Measurements from ENCODE around the gene AIPL1. TPM values are rescaled to one million over a fixed set of nuclear protein-coding genes. Genes with fewer than 3 reads are reported as not detected.

The AIPL1 gene
- total and polyA plus RNA-seq, 8 donors: 0.04 TPM; not detected in 7

DNA sequence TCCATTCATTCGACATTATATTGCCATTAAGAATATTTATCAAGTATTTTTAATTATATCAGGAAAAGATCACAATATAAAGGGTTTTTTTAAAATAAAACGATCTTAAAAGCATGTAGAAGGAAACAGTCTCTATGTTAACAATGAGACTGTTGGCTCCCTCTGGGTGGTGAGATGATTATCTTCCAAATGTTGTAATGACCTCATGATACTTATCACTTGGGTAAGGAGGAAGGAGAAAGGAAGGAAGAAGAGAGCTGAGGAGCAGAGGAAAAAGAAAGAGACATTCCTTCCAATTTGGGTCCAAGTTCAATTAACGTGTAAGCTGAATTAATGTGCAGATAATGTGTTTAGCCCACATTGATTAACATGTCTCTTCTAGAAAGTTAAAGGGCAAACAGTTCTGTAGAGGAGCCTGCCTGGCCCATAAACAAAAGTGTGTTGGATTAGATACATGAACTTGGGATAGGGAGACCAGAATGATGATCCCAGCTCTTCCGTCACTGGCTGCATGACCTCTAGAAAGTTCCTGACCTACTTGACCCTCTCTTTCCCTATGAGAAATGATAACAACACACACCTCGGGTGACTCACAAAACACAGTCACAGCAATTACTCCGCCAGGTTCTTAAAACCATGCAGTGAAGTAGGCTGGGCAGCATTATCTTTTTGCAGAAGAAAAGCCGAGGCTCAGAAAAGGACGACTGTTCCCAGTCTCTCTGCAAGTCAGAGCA, 41.3 kb upstream of the AIPL1 start:
- DNase-seq (no peak), ATAC-seq (no peak), FAIRE-seq (no peak)
- Histone ChIP-seq H3K4me1 (no peaks in the 10 kb centered on the region), H3K27ac (no peak overlapping the region), H3K9me3 (no peaks in the 10 kb centered on the region), H3K27me3 (no peaks in the 10 kb centered on the region), H3K36me3 (no peaks in the 10 kb centered on the region), H3K4me3 (no peak overlapping the region)
- 64 to 76% methylated on average over 8 of the region's 8 CpGs for WGBS, 2 donors
- TF ChIP-seq CTCF (IDR thresholded peaks at IDR 0.05): no peak
- intact Hi-C loops (cut with DNase I): loop anchor here in 1 of 3 donors (10.0 kb wide), 1 partner anchor 169 kb away; the partner anchor contains the start of genes KIAA0753 and TXNDC17

DNA sequence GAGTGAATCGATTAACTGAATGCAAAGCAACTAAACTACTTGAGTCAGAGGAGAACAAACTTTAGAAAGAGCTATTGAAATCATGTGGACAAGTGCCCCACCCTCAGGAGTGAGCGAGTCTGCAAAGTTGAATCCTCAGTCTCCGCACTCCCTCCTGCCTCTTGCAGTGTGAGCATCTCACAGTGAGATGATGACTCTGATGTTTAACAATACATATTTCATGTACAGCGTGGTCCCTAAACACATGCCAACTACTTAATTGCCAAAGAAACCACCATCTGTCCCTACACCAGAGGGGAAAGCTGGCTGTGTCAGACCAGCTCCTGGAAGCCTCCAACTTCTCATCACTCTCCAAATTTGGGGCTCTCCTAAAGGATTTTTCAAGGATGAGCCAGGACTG, 40.5 kb upstream of the AIPL1 start:
- TF ChIP-seq CTCF (IDR thresholded peaks at IDR 0.05): no peak
- DNase-seq: no peak
- no peaks in the 10 kb centered on the region for H3K9me3 ChIP-seq
- H3K36me3 ChIP-seq: no peaks in the 10 kb centered on the region
- ATAC-seq: no peak
- no peak overlapping the region for H3K27ac ChIP-seq
- no peaks in the 10 kb centered on the region for H3K27me3 ChIP-seq
- intact Hi-C loops (cut with DNase I): loop anchor here in 1 of 3 donors (10.0 kb wide), 1 partner anchor 169 kb away; the partner anchor contains the start of genes KIAA0753 and TXNDC17
- no peaks in the 10 kb centered on the region for H3K4me1 ChIP-seq
- no peak for FAIRE-seq
- no peak overlapping the region for H3K4me3 ChIP-seq
- WGBS, 2 donors: 66 to 68% methylated on average over 4 of the region's 4 CpGs

DNA sequence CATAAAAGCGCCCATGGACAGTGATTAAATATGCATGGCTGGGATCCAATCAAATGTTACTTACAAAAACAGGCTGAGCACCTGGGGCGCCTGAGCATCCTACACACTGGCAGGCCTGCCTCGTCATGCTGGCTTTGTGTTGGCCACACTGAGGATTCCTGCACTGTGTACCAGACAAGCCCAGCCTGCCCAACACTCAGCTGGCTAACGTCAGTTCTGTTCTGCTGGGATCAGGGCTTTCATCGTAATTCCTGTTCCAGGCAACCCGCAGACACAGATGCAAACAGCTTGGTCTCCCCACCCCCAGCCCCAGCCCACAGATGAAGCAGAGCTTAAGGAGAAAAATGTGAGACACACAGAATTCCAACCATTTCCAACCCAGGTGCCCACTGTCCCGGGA, 40.0 kb upstream of the AIPL1 start:
- ATAC-seq: no peak
- 76 to 79% methylated on average over 7 of the region's 7 CpGs for WGBS, 2 donors
- no peak for FAIRE-seq
- H3K4me1 ChIP-seq: no peaks in the 10 kb centered on the region
- DNase-seq: no peak
- no peak for TF ChIP-seq CTCF (IDR thresholded peaks at IDR 0.05)
- H3K4me3 ChIP-seq: no peak overlapping the region
- no peaks in the 10 kb centered on the region for H3K9me3 ChIP-seq
- no peak overlapping the region for H3K27ac ChIP-seq
- no peaks in the 10 kb centered on the region for H3K27me3 ChIP-seq
- no peaks in the 10 kb centered on the region for H3K36me3 ChIP-seq
- intact Hi-C loops (cut with DNase I): loop anchor here in 1 of 3 donors (10.0 kb wide), 1 partner anchor 170 kb away; the partner anchor contains the start of genes KIAA0753 and TXNDC17

DNA sequence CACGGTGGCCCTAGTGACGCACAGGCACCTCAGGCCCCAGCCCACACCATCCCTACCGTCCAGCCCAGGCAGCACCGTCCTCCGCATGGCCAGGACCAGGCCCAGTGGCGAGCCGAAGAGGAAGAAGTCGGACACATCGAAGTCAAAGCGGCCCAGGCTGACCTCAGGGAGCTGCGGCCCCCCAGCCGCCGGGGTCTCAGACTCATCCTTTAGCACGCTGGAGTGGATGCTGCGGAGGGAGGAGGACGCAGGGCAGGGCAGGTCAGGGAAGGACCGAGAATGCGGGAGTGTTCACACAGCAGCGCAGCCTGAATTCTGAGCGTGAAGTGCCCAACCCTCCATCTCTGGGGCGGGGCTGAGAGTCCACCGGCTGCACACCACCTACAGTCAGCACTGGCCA, 39.5 kb upstream of the AIPL1 start:
- no peaks in the 10 kb centered on the region for H3K9me3 ChIP-seq
- no peak for FAIRE-seq
- H3K27me3 ChIP-seq: no peaks in the 10 kb centered on the region
- no peak for ATAC-seq
- TF ChIP-seq CTCF (IDR thresholded peaks at IDR 0.05): no peak
- DNase-seq: no peak
- 86 to 87% methylated on average over 22 of the region's 22 CpGs for WGBS, 2 donors
- H3K36me3 ChIP-seq: no peaks in the 10 kb centered on the region
- no peak overlapping the region for H3K27ac ChIP-seq
- no peak overlapping the region for H3K4me3 ChIP-seq
- intact Hi-C loops (cut with DNase I): loop anchor here in 1 of 3 donors (10.0 kb wide), 1 partner anchor 170 kb away; the partner anchor contains the start of genes KIAA0753 and TXNDC17
- H3K4me1 ChIP-seq: no peaks in the 10 kb centered on the region

All from pancreas (tissue), 10 donors.